Retina (tissue), 1 donor: ENCODE data around the gene STARD10.

Experiments
- DNase-seq: peaks from one replicate; pipeline ENCODE4 v3.0.0-alpha.2; 2016

Gene STARD10

DNA sequence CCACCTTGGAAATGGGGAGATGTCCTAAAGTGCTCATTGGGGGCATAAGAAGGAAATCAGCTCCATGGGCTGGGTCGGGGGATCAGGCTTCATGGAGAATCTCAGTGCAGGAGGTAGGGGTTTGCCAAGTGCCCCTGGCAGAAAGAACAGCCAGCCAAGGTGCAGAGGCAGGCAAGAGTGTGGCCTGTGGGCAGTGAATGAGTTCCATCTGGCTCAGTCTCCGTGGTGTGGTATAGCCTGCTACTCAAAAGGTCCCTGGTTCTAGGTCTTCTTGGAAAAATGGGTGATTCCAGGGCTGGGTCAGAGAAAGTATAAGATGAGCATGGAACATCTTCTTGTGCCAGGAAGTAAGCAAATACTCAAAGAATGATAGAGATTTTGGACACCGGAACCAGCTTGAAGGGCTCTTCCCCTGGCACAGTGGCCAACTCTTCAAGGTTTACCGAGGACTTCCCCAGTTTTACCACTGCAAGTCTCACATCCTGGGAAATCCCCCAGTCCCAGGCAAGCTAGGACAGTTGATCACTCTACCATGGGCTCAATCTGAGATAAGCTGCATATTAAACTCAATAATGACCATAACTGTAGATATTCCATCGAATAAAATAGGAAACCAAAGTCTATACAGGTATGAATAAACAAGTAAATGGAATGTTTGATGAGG, 31.1 kb downstream of the STARD10 start:
- DNase-seq = no peak

GRCh38 chr11:72760539-72761405, 33.1 kb downstream of the STARD10 start:
- DNase-seq = no peak

DNA sequence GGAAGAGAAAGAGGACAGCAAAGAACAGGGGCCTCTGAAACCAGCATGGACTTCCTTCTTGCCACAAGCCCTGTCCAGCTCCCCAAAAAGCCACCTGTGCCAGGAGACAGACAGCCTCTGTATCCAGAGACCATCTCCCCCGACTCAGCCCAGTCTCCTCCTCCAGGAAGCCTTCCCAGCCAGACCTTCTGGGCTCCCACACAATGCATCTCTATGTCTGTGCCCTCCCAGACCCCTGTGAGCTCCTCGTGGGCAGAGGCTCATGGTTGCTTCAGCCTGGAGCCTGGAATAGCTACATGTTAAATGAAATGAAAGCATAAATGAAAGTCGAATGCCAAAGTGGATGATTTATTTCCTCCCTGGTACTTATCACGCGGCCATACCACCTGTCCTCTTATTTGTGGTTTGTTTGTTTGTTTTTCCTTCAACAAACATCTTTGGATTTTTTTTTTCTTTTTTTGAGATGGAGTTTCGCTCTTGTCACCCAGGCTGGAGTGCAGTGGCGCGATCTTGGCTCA, 34.3 kb downstream of the STARD10 start:
- DNase-seq = no peak

DNA sequence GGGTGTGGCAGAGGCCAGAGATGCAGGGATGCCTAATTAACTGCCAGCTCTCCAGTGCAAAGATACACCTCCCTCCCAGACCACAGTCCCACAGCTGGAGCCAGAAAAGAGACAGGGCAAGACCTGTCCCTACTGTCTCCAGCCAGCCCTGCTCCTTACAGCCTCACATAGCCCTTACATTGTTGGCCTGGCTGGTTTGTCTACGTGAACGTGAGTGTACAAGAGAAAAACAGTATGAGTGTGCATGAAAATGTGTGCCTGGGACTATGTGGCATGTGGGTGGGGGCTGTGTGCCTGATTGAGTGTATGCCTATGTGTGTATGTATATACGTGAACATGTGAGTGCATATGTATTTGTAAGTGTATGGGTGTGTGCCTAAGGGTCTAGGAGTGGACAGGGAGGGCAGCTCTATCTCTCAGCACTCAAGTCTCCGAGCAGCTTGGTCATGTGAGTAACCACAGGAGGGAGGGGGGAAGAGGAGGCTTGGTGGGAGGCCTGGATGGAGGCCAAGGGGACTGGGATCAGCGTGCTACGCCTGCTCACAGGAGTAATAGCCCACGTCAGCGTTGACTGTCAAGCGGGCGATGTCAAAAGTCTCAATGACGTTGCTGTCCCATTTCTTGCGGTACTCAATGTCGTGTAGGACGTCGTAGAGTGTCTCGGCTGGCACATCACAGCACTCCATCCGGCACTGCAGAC, 35.0 kb downstream of the STARD10 start:
- DNase-seq = no peak

GRCh38 chr11:72758304-72758689, 35.5 kb downstream of the STARD10 start:
- DNase-seq = no peak

DNA sequence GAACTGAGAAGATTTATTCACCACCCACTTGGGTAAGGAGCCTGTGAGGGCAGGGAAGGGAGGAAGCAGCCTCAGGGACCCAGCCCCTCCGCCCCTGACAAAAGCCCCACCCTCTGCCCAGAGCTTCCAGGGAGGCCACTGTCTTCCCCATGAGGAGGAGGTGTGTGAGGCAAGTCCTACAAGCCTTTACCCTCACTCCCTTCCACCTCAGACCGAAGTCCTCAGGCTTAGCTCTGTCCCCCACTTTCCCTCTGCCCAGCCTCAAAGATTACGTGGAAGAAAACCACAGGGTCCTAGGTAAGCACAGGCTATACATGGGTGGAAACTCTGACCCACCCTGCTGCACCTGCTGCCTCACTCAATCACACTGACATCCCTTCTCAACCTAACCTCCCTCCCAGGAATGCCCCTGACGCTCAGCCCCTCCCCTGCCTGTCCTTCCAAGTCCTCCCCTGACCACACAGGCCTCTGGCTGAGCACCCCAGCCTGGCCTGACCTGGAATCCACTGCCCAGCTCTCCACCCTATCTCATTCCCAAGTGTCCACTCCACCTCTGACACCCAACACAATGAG, 38.0 kb downstream of the STARD10 start:
- DNase-seq = no peak

DNA sequence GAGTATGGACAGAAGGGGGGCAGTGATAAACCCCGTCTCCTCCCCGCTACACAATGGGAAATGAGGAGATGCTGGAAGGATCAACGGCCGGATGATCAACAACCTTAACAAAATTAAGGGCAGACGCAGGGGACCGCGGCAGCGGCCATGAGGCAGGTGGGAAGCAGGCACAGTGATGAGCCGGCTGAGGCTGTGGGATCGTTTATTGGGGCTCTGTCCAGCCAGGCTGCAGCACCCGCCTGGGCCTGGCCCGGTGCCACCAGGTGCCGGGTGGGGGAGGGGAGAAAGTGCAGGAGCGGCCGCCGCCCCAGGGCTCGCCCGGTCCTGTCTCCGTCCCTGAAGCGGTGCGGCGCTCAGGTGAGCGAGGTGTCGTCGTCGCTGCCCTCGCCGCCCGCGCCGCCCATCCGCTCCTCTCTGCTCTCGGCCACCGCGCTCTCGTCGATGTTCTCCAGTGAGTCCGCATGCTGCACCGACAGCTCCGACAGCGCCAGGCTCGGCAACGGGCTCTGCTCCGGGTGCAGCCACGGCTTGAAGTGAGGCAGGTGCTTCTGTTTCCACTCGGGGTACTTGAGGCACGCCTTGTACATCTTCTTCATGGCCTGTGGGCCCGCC, 39.2 kb downstream of the STARD10 start:
- no peak for DNase-seq

GRCh38 chr11:72754149-72754543, 39.7 kb downstream of the STARD10 start:
- DNase-seq = no peak

- no peak for DNase-seq
Measured at GRCh38 chr11:72753341-72754148, 40.3 kb downstream of the STARD10 start.

- DNase-seq = peak; percentile 71
Measured at GRCh38 chr11:72752088-72752914, 41.5 kb downstream of the STARD10 start, which contains the start of gene ARAP1. ARAP1 (minus strand) TSS chr11:72752408; CDS start chr11:72727128, 25,280 bp downstream.

- DNase-seq = no peak
Measured at GRCh38 chr11:72751116-72752087, 42.4 kb downstream of the STARD10 start.

- no peak for DNase-seq
Measured at GRCh38 chr11:72750556-72751115, 43.2 kb downstream of the STARD10 start.

GRCh38 chr11:72750086-72750485, 43.8 kb downstream of the STARD10 start:
- no peak for DNase-seq

- no peak for DNase-seq
Measured at GRCh38 chr11:72747289-72747855, 46.5 kb downstream of the STARD10 start.

DNA sequence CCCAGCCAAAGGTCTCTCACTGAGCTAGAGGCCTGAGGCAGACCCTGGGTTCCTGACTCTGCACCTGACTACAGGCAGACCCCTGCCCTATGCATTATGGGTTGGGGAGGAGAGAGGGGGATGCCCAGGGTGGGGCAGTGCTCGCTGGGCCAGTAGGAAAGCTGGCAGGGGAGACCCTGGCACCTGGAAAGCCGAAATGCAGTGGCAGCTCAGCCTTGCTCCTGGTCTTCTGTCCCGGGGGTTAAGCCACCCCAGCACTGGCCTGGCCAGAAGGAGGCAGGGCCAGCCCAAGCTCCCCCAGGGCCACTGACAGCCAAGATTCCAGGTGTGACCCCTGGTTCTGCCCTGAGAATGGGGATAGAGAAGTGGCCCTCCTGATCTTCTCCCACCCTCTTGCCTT, 47.0 kb downstream of the STARD10 start:
- no peak for DNase-seq

DNA sequence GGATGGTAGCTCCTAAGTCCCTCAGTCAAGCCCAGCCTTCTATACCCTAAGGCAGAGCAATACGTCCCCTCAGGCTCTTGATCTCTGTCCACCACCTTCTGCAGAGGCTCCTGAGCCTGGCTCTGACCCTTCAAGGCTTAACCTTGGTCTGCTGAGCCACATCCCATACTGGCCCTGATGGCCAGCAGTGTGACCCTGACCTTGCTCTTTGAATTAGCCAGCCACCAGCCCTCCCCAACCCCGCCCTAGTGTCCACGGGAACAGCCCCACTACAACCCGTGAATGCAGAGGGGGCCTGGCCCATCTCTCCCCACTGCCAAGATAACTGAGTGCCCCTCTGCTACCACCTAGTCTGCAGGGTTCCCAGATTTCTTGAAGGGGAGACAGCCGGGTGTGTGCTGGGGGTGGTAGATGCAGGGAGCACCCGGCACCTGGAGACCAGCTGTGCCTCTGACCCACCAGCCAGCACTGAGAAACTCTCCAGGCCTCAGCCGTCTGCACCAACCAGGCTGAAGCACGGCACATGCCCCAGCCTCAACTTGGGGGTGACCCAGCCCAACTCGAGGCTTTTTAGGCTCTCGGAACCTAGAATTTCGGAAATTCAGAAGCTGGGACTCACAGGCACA, 47.8 kb downstream of the STARD10 start:
- no peak for DNase-seq

DNA sequence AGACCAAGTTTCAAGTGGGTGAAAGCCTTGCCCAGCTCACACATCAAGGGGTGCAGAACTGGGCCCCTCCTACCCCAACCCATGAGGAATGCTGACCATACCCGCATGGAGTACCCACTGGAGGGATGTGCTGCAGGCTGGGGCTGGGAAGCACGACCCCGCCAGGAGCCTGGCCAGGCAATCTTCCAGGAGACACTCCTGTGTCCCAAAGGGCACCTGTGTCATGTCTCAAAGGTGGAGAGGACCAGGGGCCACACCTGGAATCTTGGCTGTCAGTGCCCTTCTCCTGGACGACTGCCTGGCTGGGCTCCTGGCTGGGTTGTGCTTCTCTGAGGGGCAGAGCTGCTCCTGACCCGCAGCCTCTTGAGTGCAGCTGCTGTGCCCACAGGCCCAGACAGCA, 48.3 kb downstream of the STARD10 start:
- no peak for DNase-seq

DNA sequence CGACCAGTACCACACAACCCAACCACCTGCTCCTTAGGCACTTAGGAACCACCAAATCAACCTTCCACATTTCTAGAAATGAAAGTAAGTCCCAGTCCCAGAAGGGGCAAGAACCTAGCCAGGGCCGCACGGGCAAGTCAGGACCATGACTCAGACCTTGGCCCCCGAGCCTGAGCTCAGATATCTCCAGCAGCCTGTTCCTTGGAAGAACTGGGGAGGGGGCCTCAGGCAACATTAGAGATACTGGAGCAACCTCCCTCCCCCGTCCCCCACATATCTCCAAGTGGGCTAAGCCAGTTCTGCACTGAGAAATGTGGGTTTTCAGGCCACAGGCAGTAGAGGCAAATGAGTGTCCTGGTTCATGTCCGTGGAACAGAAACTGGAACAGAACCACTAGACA, 49.4 kb downstream of the STARD10 start:
- no peak for DNase-seq
